SU-DHL-6 (cell line): ENCODE data around the gene ENDOG.

Source experiments
- H2AFZ ChIP-seq: fragments of 200-600 bp; sonication (generic); 2 replicates; pipeline ENCODE4 v1.6.1; 2014; ENCODE audit warnings: low read depth, mild to moderate bottlenecking, moderate library complexity, mixed read lengths, antibody characterized with exemption, low read length; ENCODE audit not compliant: severe bottlenecking
- H3F3A ChIP-seq: fragments of 200-600 bp; shearing (Covaris generic); 2 replicates; pipeline ENCODE4 v1.6.0; 2016; ENCODE audit warnings: antibody characterized with exemption, mild to moderate bottlenecking; ENCODE audit not compliant: insufficient read depth
- H3K27ac ChIP-seq: fragments of 200-600 bp; sonication (generic); 2 replicates; pipeline ENCODE4 v1.5.1; 2016; ENCODE audit warnings: low read depth, mild to moderate bottlenecking, low read length, moderate library complexity, mixed read lengths
- H3K27me3 ChIP-seq: fragments of 200-600 bp; sonication (generic), shearing (Covaris generic); 2 replicates; pipeline ENCODE4 v1.6.0; 2014; ENCODE audit warnings: mild to moderate bottlenecking, low read length
- H3K36me3 ChIP-seq: fragments of 200-600 bp; sonication (generic); 2 replicates; pipeline ENCODE4 v1.6.1; 2014; ENCODE audit warnings: mild to moderate bottlenecking, low read length, mixed read lengths
- H3K4me2 ChIP-seq: fragments of 300-600, 200-600 bp; shearing (Covaris generic), sonication (generic); 2 replicates; pipeline ENCODE4 v1.6.0; 2014; ENCODE audit warnings: low read length, low read depth, mild to moderate bottlenecking; ENCODE audit not compliant: poor library complexity, severe bottlenecking
- H3K4me3 ChIP-seq: fragments of 200-600 bp; sonication (generic); 2 replicates; pipeline ENCODE4 v1.5.1; 2014; ENCODE audit warnings: antibody characterized with exemption, low read length, mild to moderate bottlenecking, mixed read lengths; ENCODE audit not compliant: insufficient read depth, poor library complexity, severe bottlenecking
- H3K79me2 ChIP-seq: fragments of 200-600 bp; sonication (generic); 2 replicates; pipeline ENCODE4 v1.6.1; 2014; ENCODE audit warnings: mild to moderate bottlenecking, low read length, moderate library complexity; ENCODE audit not compliant: insufficient read depth
- H3K9ac ChIP-seq: fragments of 200-600 bp; sonication (generic); 2 replicates; pipeline ENCODE4 v1.7.0; 2014; ENCODE audit warnings: mild to moderate bottlenecking, low read length
- H3K9me2 ChIP-seq: fragments of 200-600 bp; sonication (generic); replicated peaks from 2 replicates; pipeline ENCODE4 v1.6.1; 2014; ENCODE audit warnings: low read length; ENCODE audit not compliant: insufficient read depth
- H3K9me3 ChIP-seq: fragments of 200-600 bp; sonication (generic); 2 replicates; pipeline ENCODE4 v1.6.1; 2014; ENCODE audit warnings: low read length, mixed read lengths; ENCODE audit not compliant: insufficient read depth
- H4K20me1 ChIP-seq: fragments of 200-600 bp; sonication (generic); 2 replicates; pipeline ENCODE4 v1.6.1; 2014; ENCODE audit warnings: low read depth, mild to moderate bottlenecking, antibody characterized with exemption, low read length, moderate library complexity, mixed read lengths
- EZH2phosphoT487 ChIP-seq: fragments of 200-600 bp; sonication (generic), shearing (Covaris generic); conservative IDR thresholded peaks from 2 replicates; pipeline ENCODE4 v1.6.1; 2018; ENCODE audit warnings: mild to moderate bottlenecking, antibody characterized with exemption, low read length, moderate library complexity, mixed read lengths
- TF ChIP-seq, protein P1 (sequence below): fragments of 200-600 bp; sonication (generic); IDR thresholded peaks from one replicate; pipeline ENCODE4 v1.5.1; 2017; ENCODE audit warnings: antibody characterized with exemption, mild to moderate bottlenecking, low read length, moderate library complexity; ENCODE audit not compliant: insufficient read depth, poor library complexity, severe bottlenecking

ENDOG gene

DNA sequence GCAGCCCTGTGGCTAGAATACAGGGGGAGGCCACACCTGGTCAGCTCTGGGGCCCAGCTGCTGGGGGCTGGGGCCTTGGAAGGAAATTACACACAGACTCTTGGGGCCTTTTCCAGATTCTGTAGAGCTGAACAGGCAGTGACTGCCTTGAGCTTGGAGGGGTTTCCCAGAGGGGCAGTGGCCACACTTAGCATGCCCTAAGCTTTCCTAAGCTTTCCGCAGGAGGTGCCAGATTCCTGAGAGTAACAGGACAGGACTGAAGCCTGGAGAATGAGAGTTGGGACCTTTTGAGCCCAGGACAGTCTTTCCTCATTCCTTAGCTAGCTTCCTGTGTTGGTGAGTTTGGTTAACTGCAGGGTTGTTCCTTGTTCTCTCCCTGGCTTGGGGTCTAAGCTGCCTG lies 29.9 kb upstream of the ENDOG start:
- Histone ChIP-seq H3K4me3 (no peak overlapping the region), H3K9ac (peak overlapping the region; percentile 83), H3K27ac (no peak overlapping the region), H3K9me3 (no peaks in the 10 kb centered on the region), H3F3A (no peaks in the 10 kb centered on the region), H3K27me3 (no peaks in the 10 kb centered on the region), H3K79me2 (peaks cover 15% of the 10 kb centered on the region), H2AFZ (no peak overlapping the region), H4K20me1 (no peaks in the 10 kb centered on the region), H3K4me2 (peak overlapping the region; percentile 81), H3K36me3 (no peaks in the 10 kb centered on the region), H3K9me2 (no peaks in the 10 kb centered on the region)
- no peak for TF ChIP-seq EZH2phosphoT487
- TF ChIP-seq, protein P1, sequence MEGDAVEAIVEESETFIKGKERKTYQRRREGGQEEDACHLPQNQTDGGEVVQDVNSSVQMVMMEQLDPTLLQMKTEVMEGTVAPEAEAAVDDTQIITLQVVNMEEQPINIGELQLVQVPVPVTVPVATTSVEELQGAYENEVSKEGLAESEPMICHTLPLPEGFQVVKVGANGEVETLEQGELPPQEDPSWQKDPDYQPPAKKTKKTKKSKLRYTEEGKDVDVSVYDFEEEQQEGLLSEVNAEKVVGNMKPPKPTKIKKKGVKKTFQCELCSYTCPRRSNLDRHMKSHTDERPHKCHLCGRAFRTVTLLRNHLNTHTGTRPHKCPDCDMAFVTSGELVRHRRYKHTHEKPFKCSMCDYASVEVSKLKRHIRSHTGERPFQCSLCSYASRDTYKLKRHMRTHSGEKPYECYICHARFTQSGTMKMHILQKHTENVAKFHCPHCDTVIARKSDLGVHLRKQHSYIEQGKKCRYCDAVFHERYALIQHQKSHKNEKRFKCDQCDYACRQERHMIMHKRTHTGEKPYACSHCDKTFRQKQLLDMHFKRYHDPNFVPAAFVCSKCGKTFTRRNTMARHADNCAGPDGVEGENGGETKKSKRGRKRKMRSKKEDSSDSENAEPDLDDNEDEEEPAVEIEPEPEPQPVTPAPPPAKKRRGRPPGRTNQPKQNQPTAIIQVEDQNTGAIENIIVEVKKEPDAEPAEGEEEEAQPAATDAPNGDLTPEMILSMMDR: no peak

GRCh38 chr9:128790536-128790935 lies 27.8 kb upstream of the ENDOG start:
- H3K27ac ChIP-seq: no peak overlapping the region
- no peaks in the 10 kb centered on the region for H3K9me3 ChIP-seq
- H2AFZ ChIP-seq: no peak overlapping the region
- H4K20me1 ChIP-seq: no peaks in the 10 kb centered on the region
- no peaks in the 10 kb centered on the region for H3F3A ChIP-seq
- TF ChIP-seq, protein P1: no peak
- no peak for TF ChIP-seq EZH2phosphoT487
- H3K27me3 ChIP-seq: no peaks in the 10 kb centered on the region
- peaks cover 15% of the 10 kb centered on the region for H3K79me2 ChIP-seq
- no peak overlapping the region for H3K4me2 ChIP-seq
- no peak overlapping the region for H3K9ac ChIP-seq
- no peaks in the 10 kb centered on the region for H3K36me3 ChIP-seq
- no peaks in the 10 kb centered on the region for H3K9me2 ChIP-seq
- H3K4me3 ChIP-seq: no peak overlapping the region

DNA sequence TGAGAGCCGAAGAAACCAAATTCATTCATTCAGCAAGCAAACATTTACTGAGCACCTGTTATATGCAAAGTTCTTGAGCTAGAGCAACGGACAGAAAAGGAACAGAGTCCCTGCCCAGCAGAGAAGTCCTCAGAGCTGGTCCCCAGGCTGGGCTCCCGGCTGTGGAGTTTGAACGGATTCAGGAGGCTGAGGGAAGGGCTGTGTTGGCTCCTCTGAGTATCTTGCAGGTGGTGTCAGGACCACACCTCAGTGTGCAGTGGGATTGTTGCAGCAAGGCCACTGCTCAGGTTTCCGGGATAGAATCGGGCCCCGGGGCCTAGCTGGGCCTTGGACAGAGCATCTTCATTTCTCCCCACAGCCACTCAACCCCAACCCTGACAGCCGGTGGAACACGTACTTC lies 26.2 kb upstream of the ENDOG start:
- no peak for TF ChIP-seq EZH2phosphoT487
- TF ChIP-seq, protein P1: no peak
- no peaks in the 10 kb centered on the region for H3K9me3 ChIP-seq
- no peaks in the 10 kb centered on the region for H3F3A ChIP-seq
- H3K4me2 ChIP-seq: no peak overlapping the region
- H3K27ac ChIP-seq: no peak overlapping the region
- no peaks in the 10 kb centered on the region for H3K27me3 ChIP-seq
- H3K79me2 ChIP-seq: peaks cover 15% of the 10 kb centered on the region
- H3K36me3 ChIP-seq: no peaks in the 10 kb centered on the region
- H4K20me1 ChIP-seq: no peaks in the 10 kb centered on the region
- H3K4me3 ChIP-seq: no peak overlapping the region
- H3K9me2 ChIP-seq: no peaks in the 10 kb centered on the region
- no peak overlapping the region for H3K9ac ChIP-seq
- H2AFZ ChIP-seq: no peak overlapping the region
